ENCODE measurements around the gene HMGB1. TPM values are rescaled to one million over a fixed set of nuclear protein-coding genes. Genes with fewer than 3 reads are reported as not detected.
A peak's percentile ranks its signal among the peaks of the same experiment; 100 is the strongest.
"Not testable (repeated sequence)": the region's sequence is repeated elsewhere in the genome, so short reads cannot be mapped to it uniquely, and the experiment has no call there.

Gene HMGB1
- total RNA-seq, 1 experiment from 2014 or later, result 638 TPM

GRCh38 chr13:30479154-30479882 lies 13.6 kb upstream of the HMGB1 start:
- H3K36me3 ChIP-seq, result no peaks in the 10 kb centered on the region

GRCh38 chr13:30477346-30478195 lies 11.8 kb upstream of the HMGB1 start:
- no peaks in the 10 kb centered on the region for H3K9me3 ChIP-seq
- no peaks in the 10 kb centered on the region for H3K36me3 ChIP-seq
- H3K4me3 ChIP-seq, result no peak overlapping the region
- DNase-seq, result no peak
- no peaks in the 10 kb centered on the region for H3K27me3 ChIP-seq

More at GRCh38 chr13:30479154-30479882, 13.6 kb upstream of the HMGB1 start:
- DNase-seq, result no peak
- Histone ChIP-seq H3K4me3 (no peak overlapping the region), H3K27me3 (no peaks in the 10 kb centered on the region), H3K9me3 (no peaks in the 10 kb centered on the region)

GRCh38 chr13:30473675-30474074 lies 7.9 kb upstream of the HMGB1 start:
- Histone ChIP-seq H3K36me3 (no peaks in the 10 kb centered on the region), H3K4me3 (no peak overlapping the region), H3K27me3 (no peaks in the 10 kb centered on the region), H3K9me3 (no peaks in the 10 kb centered on the region)
- DNase-seq, result no peak

GRCh38 chr13:30466841-30467252 lies 1.1 kb upstream of the HMGB1 start:
- Histone ChIP-seq H3K9me3 (no peaks in the 10 kb centered on the region), H3K36me3 (peaks cover 24% of the 10 kb centered on the region), H3K27me3 (no peaks in the 10 kb centered on the region), H3K4me3 (peak overlapping the region; percentile 55; the same call in 1 of the 2 replicates)
- no peak for DNase-seq

- H3K9me3 ChIP-seq, result no peaks in the 10 kb centered on the region
- H3K36me3 ChIP-seq, result peaks cover 29% of the 10 kb centered on the region
- peak overlapping the region; percentile 55 for H3K4me3 ChIP-seq
- no peaks in the 10 kb centered on the region for H3K27me3 ChIP-seq
- DNase-seq, result peak; percentile 23
Observed at GRCh38 chr13:30466358-30466714, 600 bp upstream of the HMGB1 start.

- Histone ChIP-seq H3K27me3 (no peaks in the 10 kb centered on the region), H3K4me3 (peak overlapping the region; percentile 55), H3K36me3 (peaks cover 31% of the 10 kb centered on the region), H3K9me3 (no peaks in the 10 kb centered on the region)
- DNase-seq, result no peak
Observed at GRCh38 chr13:30465343-30465592, 468 bp downstream of the HMGB1 start.

GRCh38 chr13:30464496-30465342 lies 1.0 kb downstream of the HMGB1 start:
- no peaks in the 10 kb centered on the region for H3K27me3 ChIP-seq
- DNase-seq, result peak; percentile 80
- no peaks in the 10 kb centered on the region for H3K9me3 ChIP-seq

GRCh38 chr13:30463787-30464495 lies 1.8 kb downstream of the HMGB1 start:
- Histone ChIP-seq H3K4me3 (peak overlapping the region; percentile 73), H3K36me3 (peaks cover 42% of the 10 kb centered on the region), H3K9me3 (no peaks in the 10 kb centered on the region), H3K27me3 (no peaks in the 10 kb centered on the region)
- peak; percentile 53 for DNase-seq

More at GRCh38 chr13:30464496-30465342, 1.0 kb downstream of the HMGB1 start:
- Histone ChIP-seq H3K36me3 (peaks cover 34% of the 10 kb centered on the region), H3K4me3 (peak overlapping the region; percentile 73)

- not testable (repeated sequence) for H3K9me3 ChIP-seq, H3K27me3 ChIP-seq, DNase-seq, H3K4me3 ChIP-seq
- peaks cover 51% of the 10 kb centered on the region for H3K36me3 ChIP-seq
Observed at GRCh38 chr13:30461279-30462066, 4.3 kb downstream of the HMGB1 start.

GRCh38 chr13:30457306-30457891 lies 8.3 kb downstream of the HMGB1 start:
- Histone ChIP-seq H3K9me3 (no peaks in the 10 kb centered on the region), H3K4me3 (no peak overlapping the region), H3K36me3 (peaks cover 32% of the 10 kb centered on the region), H3K27me3 (no peaks in the 10 kb centered on the region)
- no peak for DNase-seq

GRCh38 chr13:30456290-30456689 lies 9.4 kb downstream of the HMGB1 start:
- Histone ChIP-seq H3K27me3 (no peaks in the 10 kb centered on the region), H3K4me3 (no peak overlapping the region), H3K36me3 (peaks cover 21% of the 10 kb centered on the region), H3K9me3 (no peaks in the 10 kb centered on the region)
- no peak for DNase-seq

- no peak for DNase-seq
- H3K9me3 ChIP-seq, result no peaks in the 10 kb centered on the region
- H3K36me3 ChIP-seq, result peaks cover 19% of the 10 kb centered on the region
- H3K4me3 ChIP-seq, result no peak overlapping the region
- no peaks in the 10 kb centered on the region for H3K27me3 ChIP-seq
Observed at GRCh38 chr13:30454991-30455390, 10.7 kb downstream of the HMGB1 start.

- no peak for DNase-seq
- Histone ChIP-seq H3K36me3 (peaks cover 7% of the 10 kb centered on the region), H3K27me3 (no peaks in the 10 kb centered on the region), H3K4me3 (no peak overlapping the region), H3K9me3 (no peaks in the 10 kb centered on the region)
Observed at GRCh38 chr13:30453727-30454126, 12.0 kb downstream of the HMGB1 start.

- not testable (repeated sequence) for DNase-seq, H3K36me3 ChIP-seq, H3K4me3 ChIP-seq, H3K27me3 ChIP-seq, H3K9me3 ChIP-seq
Observed at GRCh38 chr13:30451476-30451875, 14.3 kb downstream of the HMGB1 start.

GRCh38 chr13:30450066-30450465 lies 15.7 kb downstream of the HMGB1 start:
- no peak for DNase-seq
- H3K27me3 ChIP-seq, result no peaks in the 10 kb centered on the region
- H3K4me3 ChIP-seq, result no peak overlapping the region
- H3K9me3 ChIP-seq, result no peaks in the 10 kb centered on the region
- H3K36me3 ChIP-seq, result no peaks in the 10 kb centered on the region
